ENCODE data around the gene SPAG5. TPM values are rescaled to one million over a fixed set of nuclear protein-coding genes. Genes with fewer than 3 reads are reported as not detected.

Gene SPAG5
- total RNA-seq, 3 donors from 2014 or later (not counting 1 experiment from before 2014, with no cell fraction given): 18.0 to 19.6 (median 19.3) TPM

- H3K27me3 ChIP-seq (ENCODE audit: control insufficient read depth, insufficient read depth, low read length): no peaks in the 10 kb centered on the region
- H3K4me1 ChIP-seq (ENCODE audit: control insufficient read depth, insufficient read depth, low read length): no peaks in the 10 kb centered on the region
- Mint-ChIP-seq H3K27me3 (ENCODE audit: low read depth in 2 of 2) (no peaks in the 10 kb centered on the region), H3K27ac (no peak overlapping the region), H3K36me3 (no peaks in the 10 kb centered on the region), H3K9me3 (no peaks in the 10 kb centered on the region), H3K4me3 (no peak overlapping the region), H3K4me1 (no peaks in the 10 kb centered on the region)
- no peaks in the 10 kb centered on the region for H3K9me3 ChIP-seq (ENCODE audit: control insufficient read depth, insufficient read depth, low read length)
- no peak for TF ChIP-seq CTCF (IDR thresholded peaks at IDR 0.05)
- no peak overlapping the region for H3K4me3 ChIP-seq (ENCODE audit: low read length)
- peaks cover 3% of the 10 kb centered on the region for H3K36me3 ChIP-seq (ENCODE audit: control insufficient read depth, insufficient read depth, low read length)
- intact Hi-C loops (cut with micrococcal nuclease): no loop called here
- H3K27ac ChIP-seq (ENCODE audit: low read length): no peak overlapping the region
- no peak for DNase-seq
- WGBS (ENCODE audit: insufficient coverage): 94% methylated on average over 4 of the region's 4 CpGs
- no peak for ATAC-seq
These were observed 57.4 kb downstream of the SPAG5 start for GRCh38 chr17:28541439-28541838.

DNA sequence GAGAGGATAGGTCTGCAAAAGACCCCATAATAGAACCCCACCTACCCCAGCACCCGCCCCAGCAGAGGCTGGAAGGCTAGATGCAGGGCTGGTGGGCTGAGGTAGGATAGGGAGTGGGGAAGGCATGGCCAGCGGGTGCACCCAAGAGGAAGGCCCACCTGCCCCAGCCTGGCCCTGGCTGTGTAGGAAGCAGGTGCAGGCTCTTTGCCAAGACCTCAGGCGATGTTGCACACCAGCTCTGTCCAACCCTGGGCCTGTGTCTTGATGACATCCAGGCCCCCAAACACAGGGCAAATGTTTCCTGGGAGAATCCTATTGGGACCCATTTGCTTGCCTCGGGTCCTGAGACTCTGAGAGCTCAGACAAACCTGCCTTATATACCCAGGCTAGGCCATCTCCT lies 58.6 kb downstream of the SPAG5 start:
- Histone ChIP-seq H3K4me3 (ENCODE audit: low read length) (no peak overlapping the region), H3K9me3 (ENCODE audit: control insufficient read depth, insufficient read depth, low read length) (no peaks in the 10 kb centered on the region), H3K4me1 (ENCODE audit: control insufficient read depth, insufficient read depth, low read length) (no peaks in the 10 kb centered on the region), H3K36me3 (ENCODE audit: control insufficient read depth, insufficient read depth, low read length) (no peaks in the 10 kb centered on the region), H3K27ac (ENCODE audit: low read length) (no peak overlapping the region), H3K27me3 (ENCODE audit: control insufficient read depth, insufficient read depth, low read length) (no peaks in the 10 kb centered on the region)
- Mint-ChIP-seq H3K4me3 (no peak overlapping the region), H3K27ac (no peak overlapping the region), H3K36me3 (no peaks in the 10 kb centered on the region), H3K9me3 (no peaks in the 10 kb centered on the region), H3K4me1 (no peaks in the 10 kb centered on the region), H3K27me3 (ENCODE audit: low read depth in 2 of 2) (no peaks in the 10 kb centered on the region)
- ATAC-seq: no peak
- DNase-seq: no peak
- intact Hi-C loops (cut with micrococcal nuclease): loop anchor here (1.0 kb wide), 1 partner anchor 46 kb away; no protein-coding TSS in a partner anchor
- TF ChIP-seq CTCF (IDR thresholded peaks at IDR 0.05): no peak
- WGBS (ENCODE audit: insufficient coverage): 85% methylated on average over 3 of the region's 4 CpGs

- Histone ChIP-seq H3K9me3 (ENCODE audit: control insufficient read depth, insufficient read depth, low read length) (no peaks in the 10 kb centered on the region), H3K27me3 (ENCODE audit: control insufficient read depth, insufficient read depth, low read length) (no peaks in the 10 kb centered on the region), H3K4me1 (ENCODE audit: control insufficient read depth, insufficient read depth, low read length) (no peaks in the 10 kb centered on the region), H3K36me3 (ENCODE audit: control insufficient read depth, insufficient read depth, low read length) (no peaks in the 10 kb centered on the region), H3K27ac (ENCODE audit: low read length) (no peak overlapping the region), H3K4me3 (ENCODE audit: low read length) (no peak overlapping the region)
- Mint-ChIP-seq H3K36me3 (no peaks in the 10 kb centered on the region), H3K4me1 (no peaks in the 10 kb centered on the region), H3K4me3 (no peak overlapping the region), H3K9me3 (no peaks in the 10 kb centered on the region), H3K27ac (no peak overlapping the region), H3K27me3 (ENCODE audit: low read depth in 2 of 2) (no peaks in the 10 kb centered on the region)
- WGBS (ENCODE audit: insufficient coverage): 92% methylated on average over 14 of the region's 14 CpGs
- DNase-seq (no peak), ATAC-seq (no peak)
- TF ChIP-seq CTCF (IDR thresholded peaks at IDR 0.05): no peak
- intact Hi-C loops (cut with micrococcal nuclease): no loop called here
These were observed 60.4 kb downstream of the SPAG5 start for GRCh38 chr17:28538296-28538895.

- Mint-ChIP-seq H3K9me3 (no peaks in the 10 kb centered on the region), H3K27me3 (ENCODE audit: low read depth in 2 of 2) (no peaks in the 10 kb centered on the region), H3K27ac (no peak overlapping the region), H3K4me1 (no peaks in the 10 kb centered on the region), H3K4me3 (no peak overlapping the region), H3K36me3 (no peaks in the 10 kb centered on the region)
- ATAC-seq: no peak
- no peak for DNase-seq
- intact Hi-C loops (cut with micrococcal nuclease): no loop called here
- H3K9me3 ChIP-seq (ENCODE audit: control insufficient read depth, insufficient read depth, low read length): no peaks in the 10 kb centered on the region
- WGBS (ENCODE audit: insufficient coverage): 86% methylated on average over 12 of the region's 12 CpGs
- no peaks in the 10 kb centered on the region for H3K4me1 ChIP-seq (ENCODE audit: control insufficient read depth, insufficient read depth, low read length)
- TF ChIP-seq CTCF (IDR thresholded peaks at IDR 0.05): no peak
- H3K36me3 ChIP-seq (ENCODE audit: control insufficient read depth, insufficient read depth, low read length): no peaks in the 10 kb centered on the region
- H3K27ac ChIP-seq (ENCODE audit: low read length): no peak overlapping the region
- no peaks in the 10 kb centered on the region for H3K27me3 ChIP-seq (ENCODE audit: control insufficient read depth, insufficient read depth, low read length)
- H3K4me3 ChIP-seq (ENCODE audit: low read length): no peak overlapping the region
These were observed 61.6 kb downstream of the SPAG5 start for GRCh38 chr17:28537219-28537610.
